ENCODE measurements around the gene TNNT1. TPM values are rescaled to one million over a fixed set of nuclear protein-coding genes. Genes with fewer than 3 reads are reported as not detected.
"Not testable (repeated sequence)": the region's sequence is repeated elsewhere in the genome, so short reads cannot be mapped to it uniquely, and the experiment has no call there.

The TNNT1 gene
- total RNA-seq, 1 donor from 2014 or later: not detected

GRCh38 chr19:55173714-55174409 is 24.9 kb upstream of the TNNT1 start:
- Mint-ChIP-seq H3K36me3 (ENCODE audit: unreplicated experiment) (no peaks in the 10 kb centered on the region), H3K9me3 (ENCODE audit: unreplicated experiment) (no peaks in the 10 kb centered on the region), H3K27ac (ENCODE audit: unreplicated experiment) (no peak overlapping the region), H3K27me3 (ENCODE audit: unreplicated experiment) (peaks cover 36% of the 10 kb centered on the region), H3K4me3 (ENCODE audit: unreplicated experiment) (peak overlapping the region; percentile 69), H3K4me1 (ENCODE audit: unreplicated experiment) (peaks cover 17% of the 10 kb centered on the region)
- TF ChIP-seq, protein P1, sequence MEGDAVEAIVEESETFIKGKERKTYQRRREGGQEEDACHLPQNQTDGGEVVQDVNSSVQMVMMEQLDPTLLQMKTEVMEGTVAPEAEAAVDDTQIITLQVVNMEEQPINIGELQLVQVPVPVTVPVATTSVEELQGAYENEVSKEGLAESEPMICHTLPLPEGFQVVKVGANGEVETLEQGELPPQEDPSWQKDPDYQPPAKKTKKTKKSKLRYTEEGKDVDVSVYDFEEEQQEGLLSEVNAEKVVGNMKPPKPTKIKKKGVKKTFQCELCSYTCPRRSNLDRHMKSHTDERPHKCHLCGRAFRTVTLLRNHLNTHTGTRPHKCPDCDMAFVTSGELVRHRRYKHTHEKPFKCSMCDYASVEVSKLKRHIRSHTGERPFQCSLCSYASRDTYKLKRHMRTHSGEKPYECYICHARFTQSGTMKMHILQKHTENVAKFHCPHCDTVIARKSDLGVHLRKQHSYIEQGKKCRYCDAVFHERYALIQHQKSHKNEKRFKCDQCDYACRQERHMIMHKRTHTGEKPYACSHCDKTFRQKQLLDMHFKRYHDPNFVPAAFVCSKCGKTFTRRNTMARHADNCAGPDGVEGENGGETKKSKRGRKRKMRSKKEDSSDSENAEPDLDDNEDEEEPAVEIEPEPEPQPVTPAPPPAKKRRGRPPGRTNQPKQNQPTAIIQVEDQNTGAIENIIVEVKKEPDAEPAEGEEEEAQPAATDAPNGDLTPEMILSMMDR (IDR thresholded peaks at IDR 0.05): no peak
- no peak for DNase-seq (ENCODE audit: extremely low spot score, unreplicated experiment)

- Mint-ChIP-seq H3K27me3 (ENCODE audit: unreplicated experiment) (peaks cover 37% of the 10 kb centered on the region), H3K27ac (ENCODE audit: unreplicated experiment) (peak overlapping the region; percentile 23), H3K4me3 (ENCODE audit: unreplicated experiment) (peak overlapping the region; percentile 69), H3K36me3 (ENCODE audit: unreplicated experiment) (no peaks in the 10 kb centered on the region), H3K9me3 (ENCODE audit: unreplicated experiment) (no peaks in the 10 kb centered on the region), H3K4me1 (ENCODE audit: unreplicated experiment) (peaks cover 16% of the 10 kb centered on the region)
- TF ChIP-seq, protein P1 (IDR thresholded peaks at IDR 0.05): no peak
- no peak for DNase-seq (ENCODE audit: extremely low spot score, unreplicated experiment)
Measured at GRCh38 chr19:55173186-55173713, 24.2 kb upstream of the TNNT1 start.

DNA sequence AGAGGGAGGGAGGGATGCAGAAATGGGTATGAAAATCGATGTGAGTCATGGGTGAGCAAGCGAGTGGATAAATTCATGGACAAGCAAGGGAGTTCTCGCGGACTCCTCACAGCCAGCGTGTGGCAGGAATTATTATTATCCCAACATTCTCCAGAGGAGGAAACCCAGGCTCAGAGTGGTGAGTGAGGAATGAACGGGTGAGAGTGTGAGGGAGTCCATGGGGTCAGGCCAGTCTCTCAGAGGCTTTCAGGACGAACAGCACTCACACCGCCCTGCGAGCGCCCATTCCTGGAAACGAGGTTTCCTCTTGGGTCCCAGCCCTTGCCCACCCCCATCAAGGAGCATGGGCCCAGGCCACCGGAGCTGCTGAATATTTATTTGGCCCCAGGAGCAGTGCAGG is 23.7 kb upstream of the TNNT1 start:
- DNase-seq (ENCODE audit: extremely low spot score, unreplicated experiment): no peak
- Mint-ChIP-seq H3K4me1 (ENCODE audit: unreplicated experiment) (peaks cover 16% of the 10 kb centered on the region), H3K27me3 (ENCODE audit: unreplicated experiment) (peaks cover 37% of the 10 kb centered on the region), H3K27ac (ENCODE audit: unreplicated experiment) (peak overlapping the region; percentile 23), H3K9me3 (ENCODE audit: unreplicated experiment) (no peaks in the 10 kb centered on the region), H3K4me3 (ENCODE audit: unreplicated experiment) (peak overlapping the region; percentile 69), H3K36me3 (ENCODE audit: unreplicated experiment) (no peaks in the 10 kb centered on the region)
- TF ChIP-seq, protein P1 (IDR thresholded peaks at IDR 0.05): no peak

- H3K9me3 Mint-ChIP-seq (ENCODE audit: unreplicated experiment); DNase-seq (ENCODE audit: extremely low spot score, unreplicated experiment); H3K27ac Mint-ChIP-seq (ENCODE audit: unreplicated experiment); H3K36me3 Mint-ChIP-seq (ENCODE audit: unreplicated experiment): not testable (repeated sequence)
- Mint-ChIP-seq H3K27me3 (ENCODE audit: unreplicated experiment) (peaks cover 37% of the 10 kb centered on the region), H3K4me3 (ENCODE audit: unreplicated experiment) (peak overlapping the region; percentile 69), H3K4me1 (ENCODE audit: unreplicated experiment) (peaks cover 16% of the 10 kb centered on the region)
Measured at GRCh38 chr19:55172318-55172717, 23.3 kb upstream of the TNNT1 start.

- H3K27ac Mint-ChIP-seq (ENCODE audit: unreplicated experiment): no peak overlapping the region
- peaks cover 23% of the 10 kb centered on the region for H3K4me1 Mint-ChIP-seq (ENCODE audit: unreplicated experiment)
- H3K4me3 Mint-ChIP-seq (ENCODE audit: unreplicated experiment): no peak overlapping the region
- DNase-seq (ENCODE audit: extremely low spot score, unreplicated experiment): no peak
- H3K27me3 Mint-ChIP-seq (ENCODE audit: unreplicated experiment): peaks cover 39% of the 10 kb centered on the region
- TF ChIP-seq, protein P1 (IDR thresholded peaks at IDR 0.05): no peak
- no peaks in the 10 kb centered on the region for H3K36me3 Mint-ChIP-seq (ENCODE audit: unreplicated experiment)
- no peaks in the 10 kb centered on the region for H3K9me3 Mint-ChIP-seq (ENCODE audit: unreplicated experiment)
Measured at GRCh38 chr19:55171440-55171839, 22.4 kb upstream of the TNNT1 start.

Measured in osteocyte (in vitro differentiated cells).